Measurements from ENCODE around the gene SLC22A5. TPM values are rescaled to one million over a fixed set of nuclear protein-coding genes. Genes with fewer than 3 reads are reported as not detected.

The SLC22A5 gene
- total and polyA plus RNA-seq, 7 experiments from 2014 or later, result 1.8 to 10.8 (median 6.9) TPM

DNA sequence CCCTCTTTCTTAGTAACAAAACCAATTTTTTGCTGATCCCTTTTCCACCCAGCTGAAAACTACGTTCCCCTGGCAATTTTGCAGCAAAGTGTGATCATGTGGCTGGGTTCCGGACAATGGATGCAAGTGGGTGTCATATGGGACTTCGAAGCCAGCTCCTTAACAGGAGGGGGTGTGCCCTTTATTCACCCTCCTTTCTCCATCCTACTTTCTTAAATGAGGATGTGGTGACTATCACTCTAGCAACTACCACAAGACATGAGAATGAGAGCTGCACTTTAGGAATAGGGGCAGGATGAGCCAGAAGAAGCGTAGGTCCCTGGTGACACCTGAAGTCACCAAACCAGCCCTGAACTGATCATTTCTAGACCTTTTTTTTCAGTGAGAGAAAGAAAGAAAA, 62.1 kb downstream of the SLC22A5 start:
- Mint-ChIP-seq H3K27me3 (no peaks in the 10 kb centered on the region), H3K36me3 (peaks cover 0 to 55% (median 27%) of the 10 kb centered on the region in 5 donors), H3K4me3 (peak overlapping the region in 9 of 10 donors; percentile 0 to 79 (median 51)), H3K4me1 (peaks cover 76 to 97% (median 95%) of the 10 kb centered on the region in 7 donors), H3K27ac (peak overlapping the region; percentile 59 to 99 (median 96)), H3K9me3 (peaks cover 0 to 2% (median 0%) of the 10 kb centered on the region in 11 donors)
- peak overlapping the region; percentile 17 for H3K27ac ChIP-seq (ENCODE audit: low read depth, low read length)
- H3K4me3 ChIP-seq (ENCODE audit: low read length), result no peak overlapping the region
- ATAC-seq, result no peak
- H3K4me1 ChIP-seq (ENCODE audit: control insufficient read depth in 2 of 2, insufficient read depth in 2 of 2, low read length in 2 of 2), result peaks cover 76 to 91% of the 10 kb centered on the region in 2 donors
- CTCF ChIA-PET, result interaction anchor here (0.8 to 1.0 kb wide), 3 partner anchors 20 to 28 kb away, joined by 3 to 6 read pairs (median 4); no protein-coding TSS in a partner anchor
- H3K36me3 ChIP-seq (ENCODE audit: control insufficient read depth in 2 of 3, insufficient read depth in 3 of 3, low read length in 3 of 3), result peaks cover 0 to 7% (median 4%) of the 10 kb centered on the region in 3 experiments
- H3K9me3 ChIP-seq (ENCODE audit: control insufficient read depth in 2 of 3, low read length in 3 of 3), result no peaks in the 10 kb centered on the region
- intact Hi-C loops (cut with micrococcal nuclease), result no loop called here
- POLR2A ChIA-PET, result interaction anchor here (0.6 to 11.5 kb wide), 13 partner anchors 9 to 882 kb away, joined by 3 to 182 read pairs (median 5); partner anchors contain the start of gene IRF1
- no peaks in the 10 kb centered on the region for H3K27me3 ChIP-seq (ENCODE audit: control insufficient read depth in 2 of 2, insufficient read depth in 2 of 2, low read length in 2 of 2)
- DNase-seq, result no peak

DNA sequence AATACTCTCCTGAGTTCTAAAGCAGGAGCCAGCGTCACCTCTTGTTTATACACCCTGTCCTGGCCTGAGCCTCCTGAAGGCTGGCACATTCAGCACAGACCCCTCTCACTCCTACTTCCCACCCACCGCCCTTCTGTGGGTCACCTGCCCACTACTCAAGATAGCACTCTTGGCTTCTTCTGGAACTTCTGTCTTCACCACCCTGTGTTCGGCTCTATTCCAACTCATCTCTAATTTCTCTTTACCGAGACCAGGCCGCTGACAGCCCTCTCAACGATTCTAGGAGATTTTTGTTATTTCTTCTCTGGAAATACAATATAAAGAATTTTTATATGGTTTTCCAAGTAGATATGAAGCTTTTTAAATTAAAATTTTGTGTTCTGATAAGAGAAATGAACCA, 63.6 kb downstream of the SLC22A5 start:
- H3K27ac Mint-ChIP-seq, result peak overlapping the region; percentile 59 to 99 (median 88)
- DNase-seq, result no peak
- H3K36me3 ChIP-seq (ENCODE audit: control insufficient read depth in 2 of 3, insufficient read depth in 3 of 3, low read length in 3 of 3), result peaks cover 0 to 7% (median 4%) of the 10 kb centered on the region in 3 experiments
- POLR2A ChIA-PET, result interaction anchor here (0.6 to 1.8 kb wide), 4 partner anchors 15 to 61 kb away, joined by 3 to 10 read pairs (median 4); no protein-coding TSS in a partner anchor
- H3K27me3 ChIP-seq (ENCODE audit: control insufficient read depth in 2 of 2, insufficient read depth in 2 of 2, low read length in 2 of 2), result no peaks in the 10 kb centered on the region
- no peaks in the 10 kb centered on the region for H3K27me3 Mint-ChIP-seq
- H3K4me3 ChIP-seq (ENCODE audit: low read length), result no peak overlapping the region
- no peak for ATAC-seq
- peaks cover 0 to 49% (median 27%) of the 10 kb centered on the region in 5 donors for H3K36me3 Mint-ChIP-seq
- CTCF ChIA-PET, result interaction anchor here (1.4 kb wide), 1 partner anchor 13 kb away, joined by 3 read pairs; no protein-coding TSS in a partner anchor
- H3K9me3 ChIP-seq (ENCODE audit: control insufficient read depth in 2 of 3, low read length in 3 of 3), result no peaks in the 10 kb centered on the region
- H3K4me1 Mint-ChIP-seq, result peaks cover 76 to 97% (median 95%) of the 10 kb centered on the region in 7 donors
- no peak overlapping the region for H3K27ac ChIP-seq (ENCODE audit: low read depth, low read length)
- H3K4me3 Mint-ChIP-seq, result peak overlapping the region in 5 of 10 donors; percentile 7 to 79 (median 48)
- H3K4me1 ChIP-seq (ENCODE audit: control insufficient read depth in 2 of 2, insufficient read depth in 2 of 2, low read length in 2 of 2), result peaks cover 74 to 91% of the 10 kb centered on the region in 2 donors
- peaks cover 0 to 2% (median 0%) of the 10 kb centered on the region in 11 donors for H3K9me3 Mint-ChIP-seq
- intact Hi-C loops (cut with micrococcal nuclease), result no loop called here

DNA sequence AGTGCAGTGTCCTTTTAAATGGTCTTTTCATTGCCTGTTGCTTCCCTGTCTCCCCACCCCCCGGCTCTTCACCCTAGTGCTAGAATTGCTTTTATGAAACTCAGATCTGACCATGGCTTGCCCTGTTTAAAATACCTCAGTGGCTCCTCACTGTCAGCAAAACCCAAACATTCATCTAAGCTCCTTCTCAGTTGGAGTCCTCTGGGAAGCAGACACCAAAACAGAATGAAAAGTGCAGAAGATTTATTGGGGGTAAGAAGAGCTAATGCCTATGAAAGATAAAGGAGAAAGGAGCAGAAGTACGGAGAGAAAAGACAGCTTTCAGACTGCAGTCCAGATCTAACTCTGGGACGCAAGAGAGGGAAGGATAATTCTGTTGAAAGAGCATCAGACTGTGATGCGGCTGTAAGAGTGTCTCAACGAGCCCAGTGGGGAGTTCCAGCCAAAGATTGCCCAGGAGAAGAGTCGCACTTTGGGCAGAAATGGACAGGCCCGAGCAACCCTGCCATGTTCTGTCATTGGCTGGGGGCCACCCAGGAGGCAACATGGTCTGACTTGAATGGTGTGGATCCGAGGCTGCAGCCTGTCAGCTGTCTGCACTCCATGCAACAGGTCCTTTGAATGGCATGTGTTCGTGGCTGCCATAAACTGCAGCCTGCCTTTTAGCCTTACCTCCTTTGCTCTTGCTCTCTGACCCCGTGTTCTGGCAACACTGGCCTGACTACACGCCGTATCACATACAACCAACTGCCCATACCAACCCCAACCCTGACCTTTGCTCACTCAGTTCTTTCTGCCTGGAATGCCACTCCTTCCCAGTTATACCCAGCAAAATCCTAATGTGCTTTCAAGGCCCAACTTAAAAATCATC, 65.1 kb downstream of the SLC22A5 start:
- no peaks in the 10 kb centered on the region for H3K27me3 Mint-ChIP-seq
- no peak overlapping the region for H3K27ac ChIP-seq (ENCODE audit: low read depth, low read length)
- H3K36me3 ChIP-seq (ENCODE audit: control insufficient read depth in 2 of 3, insufficient read depth in 3 of 3, low read length in 3 of 3), result peaks cover 0 to 7% (median 4%) of the 10 kb centered on the region in 3 experiments
- intact Hi-C loops (cut with micrococcal nuclease), result no loop called here
- no peak overlapping the region for H3K4me3 ChIP-seq (ENCODE audit: low read length)
- H3K4me3 Mint-ChIP-seq, result peak overlapping the region in 3 of 10 donors; percentile 4 to 51 (median 4)
- H3K4me1 Mint-ChIP-seq, result peaks cover 70 to 97% (median 91%) of the 10 kb centered on the region in 7 donors
- H3K27me3 ChIP-seq (ENCODE audit: control insufficient read depth in 2 of 2, insufficient read depth in 2 of 2, low read length in 2 of 2), result no peaks in the 10 kb centered on the region
- H3K27ac Mint-ChIP-seq, result peak overlapping the region; percentile 21 to 99 (median 74)
- ChIA-PET POLR2A (interaction anchor here (0.7 to 6.8 kb wide), 6 partner anchors 14 to 55 kb away, joined by 3 to 67 read pairs (median 3); partner anchors contain the start of gene IRF1), CTCF (interaction anchor here (2.8 kb wide), 1 partner anchor 56 kb away, joined by 7 read pairs; the partner anchor contains the start of gene IRF1)
- no peak for ATAC-seq
- peaks cover 71 to 90% of the 10 kb centered on the region in 2 donors for H3K4me1 ChIP-seq (ENCODE audit: control insufficient read depth in 2 of 2, insufficient read depth in 2 of 2, low read length in 2 of 2)
- no peaks in the 10 kb centered on the region for H3K9me3 ChIP-seq (ENCODE audit: control insufficient read depth in 2 of 3, low read length in 3 of 3)
- peaks cover 0 to 2% (median 0%) of the 10 kb centered on the region in 11 donors for H3K9me3 Mint-ChIP-seq
- DNase-seq, result no peak
- peaks cover 0 to 43% (median 27%) of the 10 kb centered on the region in 5 donors for H3K36me3 Mint-ChIP-seq

DNA sequence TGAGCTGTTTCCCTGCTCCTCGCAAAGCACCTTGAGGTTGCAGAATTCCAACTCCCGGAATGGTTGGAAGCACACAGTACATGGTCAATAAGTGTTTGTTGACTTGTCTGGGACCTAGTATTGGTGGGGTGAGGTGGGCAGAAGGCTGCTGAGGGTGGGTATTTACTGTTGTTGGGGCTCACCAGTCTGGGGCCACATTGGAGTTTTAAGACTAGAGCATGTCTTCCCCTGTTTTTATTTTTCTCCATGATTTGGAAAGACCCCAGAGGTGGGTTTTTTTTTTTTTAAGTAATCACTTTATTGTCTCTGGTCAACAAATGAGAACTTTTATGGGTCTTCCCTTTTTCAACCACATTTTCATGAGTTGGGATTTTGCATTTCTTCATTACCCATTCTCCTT, 65.9 kb downstream of the SLC22A5 start:
- Histone ChIP-seq H3K27ac (ENCODE audit: low read depth, low read length) (no peak overlapping the region), H3K27me3 (ENCODE audit: control insufficient read depth in 2 of 2, insufficient read depth in 2 of 2, low read length in 2 of 2) (no peaks in the 10 kb centered on the region), H3K4me3 (ENCODE audit: low read length) (no peak overlapping the region), H3K9me3 (ENCODE audit: control insufficient read depth in 2 of 3, low read length in 3 of 3) (no peaks in the 10 kb centered on the region), H3K4me1 (ENCODE audit: control insufficient read depth in 2 of 2, insufficient read depth in 2 of 2, low read length in 2 of 2) (peaks cover 69 to 90% of the 10 kb centered on the region in 2 donors), H3K36me3 (ENCODE audit: control insufficient read depth in 2 of 3, insufficient read depth in 3 of 3, low read length in 3 of 3) (peaks cover 0 to 7% (median 2%) of the 10 kb centered on the region in 3 experiments)
- intact Hi-C loops (cut with micrococcal nuclease), result no loop called here
- peak overlapping the region in 7 of 9 donors; percentile 25 to 99 (median 74) for H3K27ac Mint-ChIP-seq
- H3K9me3 Mint-ChIP-seq, result peaks cover 0 to 2% (median 0%) of the 10 kb centered on the region in 11 donors
- H3K36me3 Mint-ChIP-seq, result peaks cover 0 to 40% (median 30%) of the 10 kb centered on the region in 5 donors
- no peaks in the 10 kb centered on the region for H3K27me3 Mint-ChIP-seq
- H3K4me1 Mint-ChIP-seq, result peaks cover 69 to 97% (median 91%) of the 10 kb centered on the region in 7 donors
- peak overlapping the region in 1 of 10 donors; percentile 56 for H3K4me3 Mint-ChIP-seq
- CTCF ChIA-PET, result interaction anchor here (2.8 kb wide), 1 partner anchor 55 kb away, joined by 7 read pairs; the partner anchor contains the start of gene IRF1
- ATAC-seq, result no peak
- POLR2A ChIA-PET, result interaction anchor here (1.1 to 6.8 kb wide), 7 partner anchors 9 to 54 kb away, joined by 3 to 88 read pairs (median 4); partner anchors contain the start of gene IRF1
- DNase-seq, result no peak

DNA sequence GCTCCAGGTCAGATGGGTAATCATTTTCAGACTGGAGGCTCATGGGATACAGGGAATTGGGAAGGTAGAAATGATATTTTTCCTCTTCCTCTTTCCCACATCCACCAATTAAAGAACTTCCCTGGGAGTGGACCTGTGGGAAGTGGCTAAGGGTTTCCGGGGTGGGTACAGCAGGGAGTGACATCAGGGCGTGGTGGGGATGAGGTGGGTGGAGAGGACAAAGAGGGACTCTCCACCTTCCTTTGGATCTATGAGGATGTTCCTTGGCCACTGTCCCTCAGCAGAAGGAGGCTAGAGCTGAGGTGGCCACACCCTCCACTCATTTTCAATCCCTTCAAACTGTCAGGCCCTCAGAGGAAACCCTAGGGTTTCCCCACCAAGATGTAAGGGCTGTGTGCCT, 66.4 kb downstream of the SLC22A5 start:
- no peak overlapping the region for H3K27ac ChIP-seq (ENCODE audit: low read depth, low read length)
- peak overlapping the region in 7 of 9 donors; percentile 25 to 99 (median 65) for H3K27ac Mint-ChIP-seq
- H3K4me1 Mint-ChIP-seq, result peaks cover 68 to 96% (median 91%) of the 10 kb centered on the region in 7 donors
- H3K36me3 Mint-ChIP-seq, result peaks cover 0 to 37% (median 31%) of the 10 kb centered on the region in 5 donors
- CTCF ChIA-PET, result interaction anchor here (0.9 to 2.8 kb wide), 2 partner anchors 7 to 55 kb away, joined by 3 to 7 read pairs; partner anchors contain the start of gene IRF1
- H3K4me3 Mint-ChIP-seq, result peak overlapping the region in 3 of 10 donors; percentile 13 to 49 (median 34)
- DNase-seq (no peak), ATAC-seq (no peak)
- no peak overlapping the region for H3K4me3 ChIP-seq (ENCODE audit: low read length)
- H3K27me3 ChIP-seq (ENCODE audit: control insufficient read depth in 2 of 2, insufficient read depth in 2 of 2, low read length in 2 of 2), result no peaks in the 10 kb centered on the region
- intact Hi-C loops (cut with micrococcal nuclease), result no loop called here
- H3K9me3 Mint-ChIP-seq, result peaks cover 0 to 2% (median 0%) of the 10 kb centered on the region in 11 donors
- H3K36me3 ChIP-seq (ENCODE audit: control insufficient read depth in 2 of 3, insufficient read depth in 3 of 3, low read length in 3 of 3), result peaks cover 0 to 7% (median 0%) of the 10 kb centered on the region in 3 experiments
- peaks cover 65 to 90% of the 10 kb centered on the region in 2 donors for H3K4me1 ChIP-seq (ENCODE audit: control insufficient read depth in 2 of 2, insufficient read depth in 2 of 2, low read length in 2 of 2)
- H3K9me3 ChIP-seq (ENCODE audit: control insufficient read depth in 2 of 3, low read length in 3 of 3), result no peaks in the 10 kb centered on the region
- POLR2A ChIA-PET, result interaction anchor here (1.2 to 6.8 kb wide), 6 partner anchors 9 to 53 kb away, joined by 3 to 88 read pairs (median 37); partner anchors contain the start of gene IRF1
- no peaks in the 10 kb centered on the region for H3K27me3 Mint-ChIP-seq

DNA sequence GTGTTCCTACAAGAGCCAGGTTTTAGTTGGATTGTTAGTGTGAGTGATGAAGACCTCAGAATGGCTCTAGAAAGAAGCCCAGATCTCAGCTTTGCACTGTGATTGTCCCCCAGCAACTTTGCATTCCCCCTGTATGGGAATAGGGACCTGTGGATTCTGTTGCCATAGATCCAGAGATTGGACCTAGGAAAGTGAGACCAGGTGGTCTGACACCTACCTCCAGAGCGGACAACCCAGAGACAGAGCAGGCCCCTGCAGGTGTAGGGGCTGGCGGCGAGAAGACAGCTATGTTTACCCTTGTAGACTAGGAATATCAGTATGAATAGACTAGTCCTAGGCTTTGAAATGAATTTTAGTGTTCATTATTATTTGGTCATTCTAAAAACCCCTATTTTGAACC, 67.4 kb downstream of the SLC22A5 start:
- peak overlapping the region; percentile 79 to 93 (median 85) for H3K27ac Mint-ChIP-seq
- POLR2A ChIA-PET, result interaction anchor here (1.0 to 6.8 kb wide), 6 partner anchors 11 to 52 kb away, joined by 3 to 88 read pairs (median 38); partner anchors contain the start of gene IRF1

More for the DNA sequence above, 67.4 kb downstream of the SLC22A5 start:
- peak overlapping the region in 9 of 10 donors; percentile 60 to 79 (median 69) for H3K4me3 Mint-ChIP-seq
- Histone ChIP-seq H3K36me3 (ENCODE audit: control insufficient read depth in 2 of 3, insufficient read depth in 3 of 3, low read length in 3 of 3) (peaks cover 0 to 7% (median 0%) of the 10 kb centered on the region in 3 experiments), H3K4me3 (ENCODE audit: low read length) (no peak overlapping the region), H3K9me3 (ENCODE audit: control insufficient read depth in 2 of 3, low read length in 3 of 3) (no peaks in the 10 kb centered on the region), H3K27ac (ENCODE audit: low read depth, low read length) (peak overlapping the region; percentile 67), H3K4me1 (ENCODE audit: control insufficient read depth in 2 of 2, insufficient read depth in 2 of 2, low read length in 2 of 2) (peaks cover 61 to 86% of the 10 kb centered on the region in 2 donors), H3K27me3 (ENCODE audit: control insufficient read depth in 2 of 2, insufficient read depth in 2 of 2, low read length in 2 of 2) (no peaks in the 10 kb centered on the region)
- H3K27me3 Mint-ChIP-seq, result no peaks in the 10 kb centered on the region
- peaks cover 0 to 32% (median 26%) of the 10 kb centered on the region in 5 donors for H3K36me3 Mint-ChIP-seq
- no peak for ATAC-seq
- no peaks in the 10 kb centered on the region for H3K9me3 Mint-ChIP-seq
- peaks cover 70 to 96% (median 83%) of the 10 kb centered on the region in 7 donors for H3K4me1 Mint-ChIP-seq
- CTCF ChIA-PET, result interaction anchor here (0.7 to 3.6 kb wide), 4 partner anchors 9 to 81 kb away, joined by 3 to 27 read pairs (median 5); partner anchors contain the start of gene IRF1
- no peak for DNase-seq
- intact Hi-C loops (cut with micrococcal nuclease), result loop anchor here (1.0 kb wide), 5 partner anchors 9 to 19 kb away; no protein-coding TSS in a partner anchor

Data from naive thymus-derived CD4-positive, alpha-beta T cell (primary cell).